Activated CD4-positive, alpha-beta T cell treated with anti-CD3 and anti-CD28 coated beads for 36 hours (primary cell): ENCODE results near the gene URM1. TPM values are rescaled to one million over a fixed set of nuclear protein-coding genes. Genes with fewer than 3 reads are reported as not detected.

ENCODE experiments used
- ATAC-seq: fragments of 200-7000 bp; cut with Tn5 transposase; one replicate; pipeline ENCODE4 v1.10.0; 2021; ENCODE audit warnings: mild to moderate bottlenecking, moderate library complexity
- CTCF ChIA-PET: fragments of 350-600 bp; sonication (Branson Sonifier 250); formaldehyde crosslinking; loops from one replicate; lab custom pipeline; 2021; ENCODE audit warnings: antibody characterized with exemption; lab: Charles Lee
- POLR2A ChIA-PET: fragments of 350-600 bp; sonication (Branson Sonifier 250); formaldehyde crosslinking; loops from one replicate; lab custom pipeline; 2021; ENCODE audit warnings: antibody characterized with exemption, inconsistent platforms; lab: Charles Lee
- DNase-seq: peaks from one replicate; pipeline ENCODE4 v3.0.0-alpha.2; 2020
- H3K27ac Mint-ChIP-seq: one replicate; pipeline ENCODE4 v1.8.0; 2021; ENCODE audit warnings: mixed read lengths
- H3K27me3 Mint-ChIP-seq: one replicate; pipeline ENCODE4 v1.8.0; 2021; ENCODE audit warnings: mixed read lengths
- H3K36me3 Mint-ChIP-seq: one replicate; pipeline ENCODE4 v1.8.0; 2021; ENCODE audit warnings: low read depth, mixed read lengths
- H3K4me1 Mint-ChIP-seq: one replicate; pipeline ENCODE4 v1.8.0; 2021; ENCODE audit warnings: mixed read lengths
- H3K4me3 Mint-ChIP-seq: one replicate; pipeline ENCODE4 v1.8.0; 2021; ENCODE audit warnings: mild to moderate bottlenecking, moderate library complexity, mixed read lengths
- H3K9me3 Mint-ChIP-seq: one replicate; pipeline ENCODE4 v1.8.0; 2021; ENCODE audit warnings: low read depth, mixed read lengths
- intact Hi-C, 2 experiments: fragments of 100-400 bp; cut with DNase I in 1 of 2; cut with micrococcal nuclease in 1 of 2; formaldehyde crosslinking; loops; one replicate each; pipeline versions ENCODE4 v1.14.2 to v1.15.1; 2022 to 2024; cut with DNase I, micrococcal nuclease
- total RNA-seq, 2 experiments: library from RNA; stranded (reverse); gene quantifications; one replicate each; pipeline ENCODE4 v1.2.3, GENCODE V29; 2021

URM1 gene
- total RNA-seq: 10 to 100 TPM; 39.9 to 56.1 TPM

DNA sequence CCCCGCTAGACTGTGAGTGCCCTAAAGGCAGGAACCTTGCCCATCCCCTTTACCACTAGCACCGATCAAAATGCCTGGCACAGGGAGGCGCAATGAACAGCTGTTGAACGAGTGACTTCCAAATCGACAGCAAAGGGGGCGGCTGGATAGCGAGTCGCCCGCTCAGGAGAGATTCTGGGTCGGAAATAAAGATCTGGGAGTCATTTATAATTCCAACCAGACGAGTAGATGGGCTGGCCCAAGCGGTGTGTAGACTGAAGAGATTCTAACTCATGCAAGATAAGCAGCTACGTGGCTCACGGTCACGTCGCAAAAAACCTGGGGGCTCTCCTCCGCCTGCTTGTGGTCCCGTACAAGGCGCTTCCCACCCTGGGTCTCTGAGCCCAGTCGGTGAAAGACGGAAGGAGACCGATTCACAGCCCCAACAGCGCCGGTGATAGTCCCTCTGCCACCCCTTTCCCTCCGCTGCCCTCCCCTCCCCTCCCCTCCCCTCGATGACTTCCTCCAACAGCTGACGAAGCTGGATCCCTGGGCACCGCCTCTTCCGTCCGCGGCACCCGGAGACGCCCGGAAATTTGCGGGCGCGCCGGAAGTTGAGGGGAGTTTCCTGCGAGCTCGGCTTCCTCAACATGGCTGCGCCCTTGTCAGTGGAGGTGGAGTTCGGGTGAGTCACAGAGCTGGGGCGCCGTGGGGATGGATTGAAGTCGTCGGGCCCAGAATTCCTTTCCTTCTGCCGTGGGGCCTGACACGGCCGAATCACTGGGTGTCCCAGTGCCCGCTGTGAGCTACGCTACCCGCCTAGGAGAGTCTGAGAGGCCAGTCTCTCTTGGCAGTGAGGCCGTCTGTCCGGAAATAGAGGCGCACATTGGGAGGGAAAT lies at the start of gene URM1:
TSS of gene URM1 (plus strand) at position 623 of the 878 bp plus-strand sequence. CDS start at position 630, 7 bp downstream.
- ChIA-PET CTCF (interaction anchor here (0.6 to 1.9 kb wide), 11 partner anchors 8 to 447 kb away, joined by 3 to 30 read pairs (median 3); partner anchors contain the start of gene CERCAM), POLR2A (interaction anchor here (0.9 to 1.1 kb wide), 4 partner anchors 9 to 179 kb away, joined by 3 to 8 read pairs (median 3); no protein-coding TSS in a partner anchor)
- peaks cover 19% of the 10 kb centered on the region for H3K36me3 Mint-ChIP-seq
- H3K27ac Mint-ChIP-seq: peak within 1 kb of the TSS; percentile 89
- no peaks in the 10 kb centered on the region for H3K27me3 Mint-ChIP-seq
- intact Hi-C loops: loop anchor here (1.0 to 5.0 kb wide), 22 partner anchors 31 to 665 kb away; partner anchors contain the start of genes COQ4 (in 2 of the 2), SPTAN1 (in 2 of the 2), TRUB2 (in 2 of the 2) and BBLN (in 1 of the 2)
- peak within 1 kb of the TSS; percentile 87 for H3K4me3 Mint-ChIP-seq
- H3K4me1 Mint-ChIP-seq: peaks cover 27% of the 10 kb centered on the region
- H3K9me3 Mint-ChIP-seq: no peaks in the 10 kb centered on the region
- DNase-seq (peak; percentile 98), ATAC-seq (peak; percentile 98)

DNA sequence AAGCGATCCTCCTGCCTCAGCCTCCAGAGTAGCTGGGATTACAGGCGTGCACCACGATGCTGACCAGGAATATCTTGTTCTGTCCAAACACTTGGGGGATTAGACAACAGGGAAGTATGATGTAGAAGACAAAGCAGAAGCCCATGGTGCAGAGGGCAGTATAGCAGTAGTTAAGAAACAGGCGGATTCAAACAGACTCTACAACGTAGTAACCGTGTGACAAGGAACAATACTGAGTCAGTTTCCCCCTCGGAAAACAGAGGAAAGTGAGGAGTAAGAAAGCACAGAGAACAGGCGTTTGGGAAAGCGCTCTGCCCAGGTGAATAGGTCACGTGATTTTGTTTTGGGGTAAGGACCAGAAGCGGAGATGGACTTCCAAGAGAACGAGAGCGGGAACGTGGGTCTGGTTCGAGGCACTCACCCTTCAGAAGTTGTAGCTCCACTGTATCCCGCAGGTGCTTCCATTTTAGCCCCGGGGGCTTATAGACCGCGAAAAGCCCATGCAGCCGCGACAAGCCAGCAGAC lies 49.2 kb upstream of the URM1 start:
- H3K9me3 Mint-ChIP-seq: no peaks in the 10 kb centered on the region
- ATAC-seq (peak; percentile 5), DNase-seq (no peak)
- peaks cover 24% of the 10 kb centered on the region for H3K36me3 Mint-ChIP-seq
- H3K4me3 Mint-ChIP-seq: peak overlapping the region; percentile 87
- peak overlapping the region; percentile 93 for H3K27ac Mint-ChIP-seq
- ChIA-PET POLR2A (interaction anchor here (1.0 kb wide), 1 partner anchor 20 kb away, joined by 3 read pairs; no protein-coding TSS in a partner anchor), CTCF (interaction anchor here (0.6 kb wide), 2 partner anchors 23 to 339 kb away, joined by 3 to 5 read pairs; no protein-coding TSS in a partner anchor)
- no peaks in the 10 kb centered on the region for H3K27me3 Mint-ChIP-seq
- intact Hi-C loops: loop anchor here (1.0 to 5.0 kb wide), 21 partner anchors 18 to 1305 kb away; partner anchors contain the start of genes URM1 (in 2 of the 2), BBLN (in 1 of the 2), CIZ1 (in 1 of the 2) and CRAT (in 1 of the 2)
- H3K4me1 Mint-ChIP-seq: peaks cover 19% of the 10 kb centered on the region

DNA sequence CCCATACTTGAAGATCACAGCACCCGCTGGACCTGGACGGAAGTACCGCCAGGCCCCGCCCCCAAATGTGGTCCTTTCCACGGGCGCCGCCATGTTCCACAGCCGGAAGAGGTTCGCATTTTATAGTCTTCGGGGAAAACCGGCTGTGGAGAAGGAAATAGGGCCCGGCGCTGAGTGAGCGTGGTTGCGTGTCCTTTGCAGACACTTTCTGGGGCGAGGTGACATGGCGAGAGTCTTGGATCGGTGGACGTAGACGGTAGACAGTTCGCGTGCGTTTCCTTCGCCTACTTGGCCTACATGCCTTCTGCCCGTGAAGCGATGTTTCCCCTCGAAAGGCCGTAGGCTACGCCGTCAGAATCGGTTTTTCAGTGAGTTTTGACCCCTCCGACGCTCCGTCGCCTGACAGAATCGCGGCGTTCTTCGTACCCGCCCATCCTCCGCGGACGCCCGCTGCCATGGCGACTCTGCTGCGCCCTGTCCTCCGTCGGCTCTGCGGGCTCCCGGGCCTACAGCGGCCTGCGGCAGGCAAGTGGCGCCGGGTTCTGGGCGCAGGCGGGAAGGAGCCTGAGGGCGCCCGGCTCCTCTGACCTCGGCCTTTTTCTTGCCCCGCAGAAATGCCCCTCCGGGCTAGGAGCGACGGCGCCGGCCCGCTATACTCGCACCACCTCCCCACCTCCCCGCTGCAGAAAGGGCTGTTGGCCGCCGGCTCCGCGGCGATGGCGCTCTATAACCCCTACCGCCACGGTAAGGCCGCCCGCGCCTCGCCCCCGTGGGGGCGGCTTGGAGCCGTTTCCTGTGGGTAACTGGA lies 48.6 kb upstream of the URM1 start, which contains the start of the genes COQ4 and TRUB2:
TSS of gene COQ4 (plus strand) at position 436 of the 808 bp plus-strand sequence. CDS start at position 456, 20 bp downstream.
TSS of gene TRUB2 (minus strand) at position 44 of the 808 bp plus-strand sequence. CDS start at position 5, 39 bp downstream.
- H3K9me3 Mint-ChIP-seq: no peaks in the 10 kb centered on the region
- no peaks in the 10 kb centered on the region for H3K27me3 Mint-ChIP-seq
- H3K4me1 Mint-ChIP-seq: peaks cover 19% of the 10 kb centered on the region
- H3K27ac Mint-ChIP-seq: peak within 1 kb of the TSS; percentile 93
- DNase-seq (peak; percentile 96), ATAC-seq (peak; percentile 90)
- ChIA-PET CTCF (interaction anchor here (0.6 kb wide), 2 partner anchors 24 to 340 kb away, joined by 3 to 5 read pairs; no protein-coding TSS in a partner anchor), POLR2A (interaction anchor here (0.6 to 0.8 kb wide), 2 partner anchors 18 to 402 kb away, joined by 3 read pairs; no protein-coding TSS in a partner anchor)
- intact Hi-C loops: loop anchor here (1.0 to 5.0 kb wide), 21 partner anchors 18 to 1304 kb away; partner anchors contain the start of genes SLC27A4 (in 2 of the 2), URM1 (in 2 of the 2), BBLN (in 1 of the 2) and CIZ1 (in 1 of the 2)
- H3K36me3 Mint-ChIP-seq: peaks cover 17% of the 10 kb centered on the region
- peak within 1 kb of the TSS; percentile 87 for H3K4me3 Mint-ChIP-seq

DNA sequence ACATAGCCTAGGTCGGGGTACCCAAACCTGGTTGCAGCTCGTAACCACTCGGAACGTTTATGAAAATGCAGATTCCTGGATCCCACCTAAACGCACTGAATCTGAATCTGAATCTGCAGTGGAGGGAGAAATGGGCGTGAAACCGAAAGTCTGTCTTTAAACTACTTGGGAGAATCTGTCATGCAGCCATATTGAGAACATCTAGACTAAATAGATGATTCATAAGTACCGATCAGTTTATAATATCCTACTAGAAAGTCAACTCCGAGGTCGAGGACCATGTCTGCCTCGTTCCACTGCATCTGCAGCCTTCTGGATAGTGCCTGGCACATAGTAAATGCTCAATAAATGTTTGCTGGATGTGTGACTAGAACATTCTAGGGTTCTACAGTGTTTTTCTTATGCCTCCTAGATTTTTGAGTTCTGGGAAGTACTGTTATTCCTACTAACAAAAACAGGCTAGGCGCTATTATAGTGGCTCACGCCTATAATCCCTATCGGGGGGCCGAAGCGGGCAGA lies 47.9 kb upstream of the URM1 start:
- no peaks in the 10 kb centered on the region for H3K9me3 Mint-ChIP-seq
- peak; percentile 40 for ATAC-seq
- H3K27me3 Mint-ChIP-seq: no peaks in the 10 kb centered on the region
- peak overlapping the region; percentile 87 for H3K4me3 Mint-ChIP-seq
- peaks cover 19% of the 10 kb centered on the region for H3K36me3 Mint-ChIP-seq
- intact Hi-C loops: loop anchor here (1.0 to 5.0 kb wide), 5 partner anchors 17 to 1304 kb away; partner anchors contain the start of genes CIZ1 (in 1 of the 2), NTMT1 (in 1 of the 2), PTGES2 (in 1 of the 2) and PTRH1 (in 1 of the 2)
- CTCF ChIA-PET: interaction anchor here (2.0 kb wide), 1 partner anchor 18 kb away, joined by 9 read pairs; no protein-coding TSS in a partner anchor
- POLR2A ChIA-PET: interaction anchor here (0.6 to 0.8 kb wide), 2 partner anchors 18 to 401 kb away, joined by 3 read pairs; no protein-coding TSS in a partner anchor
- peaks cover 19% of the 10 kb centered on the region for H3K4me1 Mint-ChIP-seq
- no peak for DNase-seq
- peak overlapping the region; percentile 88 for H3K27ac Mint-ChIP-seq

GRCh38 chr9:128323791-128324190 lies 47.4 kb upstream of the URM1 start:
- H3K27me3 Mint-ChIP-seq: no peaks in the 10 kb centered on the region
- no peaks in the 10 kb centered on the region for H3K9me3 Mint-ChIP-seq
- peaks cover 19% of the 10 kb centered on the region for H3K36me3 Mint-ChIP-seq
- H3K27ac Mint-ChIP-seq: peak overlapping the region; percentile 88
- H3K4me1 Mint-ChIP-seq: peaks cover 19% of the 10 kb centered on the region
- intact Hi-C loops: loop anchor here (1.0 to 5.0 kb wide), 5 partner anchors 17 to 1303 kb away; partner anchors contain the start of genes CIZ1 (in 1 of the 2), NTMT1 (in 1 of the 2), PTGES2 (in 1 of the 2) and PTRH1 (in 1 of the 2)
- ATAC-seq: no peak
- H3K4me3 Mint-ChIP-seq: peak overlapping the region; percentile 87
- CTCF ChIA-PET: interaction anchor here (0.9 to 2.0 kb wide), 2 partner anchors 18 to 29 kb away, joined by 3 to 9 read pairs; no protein-coding TSS in a partner anchor
- DNase-seq: no peak
- POLR2A ChIA-PET: interaction anchor here (0.7 kb wide), 1 partner anchor 39 kb away, joined by 3 read pairs; no protein-coding TSS in a partner anchor

GRCh38 chr9:128324401-128324800 lies 46.8 kb upstream of the URM1 start:
- Mint-ChIP-seq H3K4me1 (peaks cover 19% of the 10 kb centered on the region), H3K9me3 (no peaks in the 10 kb centered on the region), H3K27me3 (no peaks in the 10 kb centered on the region), H3K27ac (no peak overlapping the region), H3K36me3 (peaks cover 19% of the 10 kb centered on the region), H3K4me3 (peak overlapping the region; percentile 87)
- ATAC-seq (no peak), DNase-seq (no peak)
- ChIA-PET CTCF (interaction anchor here (0.7 to 2.0 kb wide), 3 partner anchors 17 to 46 kb away, joined by 3 to 9 read pairs (median 4); no protein-coding TSS in a partner anchor), POLR2A (interaction anchor here (0.7 kb wide), 2 partner anchors 25 to 38 kb away, joined by 3 read pairs; no protein-coding TSS in a partner anchor)
- intact Hi-C loops: loop anchor here (5.0 kb wide), 3 partner anchors 132 to 607 kb away; partner anchors contain the start of genes CIZ1 (in 1 of the 2), PTGES2 (in 1 of the 2), PTRH1 (in 1 of the 2) and TTC16 (in 1 of the 2)

- Mint-ChIP-seq H3K4me1 (peaks cover 19% of the 10 kb centered on the region), H3K9me3 (no peaks in the 10 kb centered on the region), H3K27ac (peak overlapping the region; percentile 10), H3K36me3 (peaks cover 19% of the 10 kb centered on the region), H3K4me3 (no peak overlapping the region), H3K27me3 (no peaks in the 10 kb centered on the region)
- no peak for DNase-seq
- intact Hi-C loops: no loop called here
- CTCF ChIA-PET: no interaction called here
- POLR2A ChIA-PET: no interaction called here
- ATAC-seq: no peak
Observed at GRCh38 chr9:128325629-128326028, 45.5 kb upstream of the URM1 start.

DNA sequence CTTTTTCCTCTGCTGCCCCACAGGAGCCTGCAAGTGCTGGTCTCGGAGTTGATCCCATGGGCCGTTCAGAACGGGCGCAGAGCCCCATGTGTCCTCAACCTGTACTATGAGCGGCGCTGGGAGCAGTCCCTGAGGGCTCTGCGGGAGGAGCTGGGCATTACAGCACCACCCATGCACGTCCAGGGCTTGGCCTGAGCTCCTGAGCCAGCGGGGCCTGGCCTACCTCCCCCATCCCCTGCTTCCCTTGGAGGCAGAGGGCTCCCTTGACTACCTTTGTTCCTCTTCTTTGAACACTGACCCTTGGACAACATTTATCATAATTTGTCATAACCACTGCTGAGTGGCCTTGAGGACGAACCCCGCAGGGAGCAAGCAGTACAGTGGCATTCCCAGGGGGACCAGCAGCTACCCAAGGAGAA lies 37.7 kb upstream of the URM1 start:
- Mint-ChIP-seq H3K9me3 (no peaks in the 10 kb centered on the region), H3K4me1 (no peaks in the 10 kb centered on the region), H3K27ac (no peak overlapping the region), H3K4me3 (no peak overlapping the region), H3K27me3 (no peaks in the 10 kb centered on the region), H3K36me3 (peaks cover 11% of the 10 kb centered on the region)
- ChIA-PET POLR2A (no interaction called here), CTCF (no interaction called here)
- DNase-seq: no peak
- intact Hi-C loops: no loop called here
- no peak for ATAC-seq

DNA sequence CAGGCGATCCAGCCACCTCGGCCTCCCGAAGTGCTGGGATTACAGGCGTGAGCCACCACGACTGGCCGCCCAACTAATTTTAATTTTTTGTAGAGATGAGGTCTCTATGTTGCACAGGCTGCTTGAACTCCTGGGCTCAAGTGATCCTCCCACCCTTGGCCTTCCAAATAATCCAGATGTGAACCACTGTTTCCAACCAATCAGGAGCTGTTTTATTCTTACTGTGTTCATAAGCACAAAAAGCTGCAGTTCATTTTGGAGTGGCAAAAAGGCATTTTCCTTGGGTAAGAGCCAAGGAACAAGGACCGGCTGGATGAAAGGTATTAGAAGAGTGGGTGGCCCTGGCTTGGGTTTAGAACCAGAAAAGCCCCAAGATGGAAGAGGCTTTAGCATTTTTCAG lies 36.0 kb upstream of the URM1 start:
- CTCF ChIA-PET: interaction anchor here (0.9 kb wide), 1 partner anchor 17 kb away, joined by 3 read pairs; no protein-coding TSS in a partner anchor
- no peaks in the 10 kb centered on the region for H3K27me3 Mint-ChIP-seq
- POLR2A ChIA-PET: no interaction called here
- DNase-seq (no peak), ATAC-seq (no peak)
- H3K4me1 Mint-ChIP-seq: peaks cover 2% of the 10 kb centered on the region
- no peak overlapping the region for H3K27ac Mint-ChIP-seq
- H3K9me3 Mint-ChIP-seq: no peaks in the 10 kb centered on the region
- intact Hi-C loops: no loop called here
- no peak overlapping the region for H3K4me3 Mint-ChIP-seq
- peaks cover 11% of the 10 kb centered on the region for H3K36me3 Mint-ChIP-seq
